Jurkat, Clone E6-1 (cell line): ENCODE measurements around the gene ATP1A2.

Source experiments
- DNase-seq: peaks from one replicate; pipeline ENCODE4 v3.0.0-alpha.2; 2011; ENCODE audit warnings: low read depth, low spot score
- H3K4me3 ChIP-seq: 2 replicates; pipeline ENCODE4 v1.5.1; 2011; ENCODE audit warnings: mild to moderate bottlenecking, low read length, control low read depth, moderate library complexity

Gene ATP1A2

DNA sequence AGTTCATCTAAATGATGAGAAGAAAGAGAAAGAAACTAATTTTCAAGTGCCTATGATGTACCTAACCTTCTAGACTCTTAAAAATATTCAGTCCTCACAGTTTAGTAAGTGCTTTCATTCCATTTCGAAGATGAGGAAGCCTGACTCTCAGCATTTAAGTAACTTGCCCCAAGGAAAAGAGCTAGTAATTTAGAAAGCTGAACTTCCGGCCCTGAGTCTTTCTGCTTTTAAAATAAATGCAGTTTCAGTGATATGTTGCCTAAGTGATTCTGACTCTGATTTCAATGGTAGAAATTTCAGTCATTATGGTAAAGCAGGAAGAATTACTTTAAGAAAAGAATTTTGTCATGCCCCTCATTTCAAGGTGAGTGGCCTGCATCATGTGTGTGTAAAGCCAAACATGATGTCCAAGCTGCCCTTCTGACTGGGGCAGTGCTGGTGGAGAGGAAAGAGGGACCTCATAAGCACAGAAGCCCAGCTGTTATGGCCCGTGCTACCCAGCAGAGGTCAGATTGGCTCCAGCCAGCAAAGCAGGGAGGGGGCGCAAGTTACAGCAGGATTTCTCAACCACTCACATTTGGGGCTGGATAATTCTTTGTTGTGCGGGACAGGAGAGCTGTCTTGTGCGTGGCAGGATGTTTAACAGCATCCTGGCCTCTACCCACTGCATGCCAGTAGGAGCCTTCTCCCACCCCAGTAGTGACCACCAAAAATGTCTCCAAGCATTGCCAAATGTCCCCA, 46.6 kb downstream of the ATP1A2 start:
- H3K4me3 ChIP-seq, result no peak overlapping the region
- DNase-seq, result no peak

DNA sequence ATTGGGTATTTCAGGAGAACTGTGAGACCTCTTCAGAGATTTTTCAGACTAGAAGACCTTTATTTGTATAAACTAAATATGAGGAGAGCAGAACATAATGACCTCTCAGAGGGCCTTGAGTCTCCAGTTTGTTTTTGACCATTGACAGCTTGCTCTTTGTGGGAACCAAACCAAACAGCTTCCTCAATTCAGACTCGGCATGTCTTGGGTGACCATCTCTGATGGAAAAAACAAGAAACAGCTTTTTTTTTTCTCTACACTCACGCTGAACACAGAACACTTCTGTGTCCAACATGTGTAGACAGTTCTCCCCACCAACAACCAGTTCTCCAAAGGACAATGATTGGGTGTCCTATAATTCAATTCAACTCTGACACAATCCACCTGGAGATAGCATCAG, 47.4 kb downstream of the ATP1A2 start:
- DNase-seq, result no peak
- no peak overlapping the region for H3K4me3 ChIP-seq

DNA sequence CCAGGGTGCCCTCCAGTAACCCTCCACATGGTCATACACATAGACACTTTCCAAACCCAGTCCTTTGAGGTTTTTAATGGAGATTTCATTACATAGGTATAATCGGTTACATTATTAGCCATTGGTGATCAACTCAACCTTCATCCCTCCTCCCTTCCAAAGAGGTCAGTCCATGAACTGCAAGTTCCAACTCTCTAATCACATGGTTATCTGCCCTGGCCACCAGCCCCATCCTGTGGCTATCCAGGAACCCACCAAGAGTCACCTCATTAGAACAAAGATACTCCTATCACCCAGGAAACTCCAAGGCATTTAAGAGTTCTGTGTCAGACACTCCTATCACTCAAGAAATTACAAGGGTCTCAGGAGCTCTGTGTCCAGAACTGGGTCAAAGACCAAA, 48.1 kb downstream of the ATP1A2 start:
- DNase-seq, result no peak
- H3K4me3 ChIP-seq, result no peak overlapping the region

DNA sequence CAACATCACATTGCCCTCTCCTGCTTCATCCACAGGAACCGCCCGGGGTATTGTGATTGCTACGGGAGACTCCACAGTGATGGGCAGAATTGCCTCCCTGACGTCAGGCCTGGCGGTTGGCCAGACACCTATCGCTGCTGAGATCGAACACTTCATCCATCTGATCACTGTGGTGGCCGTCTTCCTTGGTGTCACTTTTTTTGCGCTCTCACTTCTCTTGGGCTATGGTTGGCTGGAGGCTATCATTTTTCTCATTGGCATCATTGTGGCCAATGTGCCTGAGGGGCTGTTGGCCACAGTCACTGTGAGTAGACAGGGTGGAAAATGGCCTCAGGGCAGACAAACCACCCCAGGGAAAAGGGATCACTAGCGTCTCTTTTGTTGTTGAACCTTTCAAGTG, 48.6 kb downstream of the ATP1A2 start:
- DNase-seq, result no peak
- H3K4me3 ChIP-seq, result no peak overlapping the region

DNA sequence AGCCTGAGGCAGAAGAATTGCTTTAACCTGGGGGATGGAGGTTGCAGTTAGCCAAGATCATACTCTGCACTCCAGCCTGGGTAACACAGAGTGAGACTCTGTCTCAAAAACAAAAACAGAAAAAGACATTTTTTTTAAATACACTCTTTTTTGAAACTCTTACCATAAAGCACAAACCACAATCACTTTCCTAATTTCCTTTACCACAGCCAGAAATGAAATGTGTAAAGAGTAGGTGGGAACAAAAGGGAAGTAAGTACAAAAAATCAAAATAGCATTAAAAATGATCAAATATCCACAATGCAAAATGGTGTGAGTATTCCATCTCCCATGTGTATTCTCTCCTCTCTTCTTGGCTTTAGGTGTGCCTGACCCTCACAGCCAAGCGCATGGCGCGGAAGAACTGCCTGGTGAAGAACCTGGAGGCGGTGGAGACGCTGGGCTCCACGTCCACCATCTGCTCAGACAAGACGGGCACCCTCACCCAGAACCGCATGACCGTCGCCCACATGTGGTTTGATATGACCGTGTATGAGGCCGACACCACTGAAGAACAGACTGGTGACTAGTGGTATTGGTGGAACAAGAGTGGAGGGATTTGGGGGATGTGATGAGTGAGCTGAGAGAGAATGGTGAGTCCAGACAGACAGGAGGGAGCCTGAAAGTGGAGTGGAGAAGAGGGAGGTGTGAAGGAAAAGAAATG, 50.8 kb downstream of the ATP1A2 start:
- H3K4me3 ChIP-seq, result no peak overlapping the region

DNA sequence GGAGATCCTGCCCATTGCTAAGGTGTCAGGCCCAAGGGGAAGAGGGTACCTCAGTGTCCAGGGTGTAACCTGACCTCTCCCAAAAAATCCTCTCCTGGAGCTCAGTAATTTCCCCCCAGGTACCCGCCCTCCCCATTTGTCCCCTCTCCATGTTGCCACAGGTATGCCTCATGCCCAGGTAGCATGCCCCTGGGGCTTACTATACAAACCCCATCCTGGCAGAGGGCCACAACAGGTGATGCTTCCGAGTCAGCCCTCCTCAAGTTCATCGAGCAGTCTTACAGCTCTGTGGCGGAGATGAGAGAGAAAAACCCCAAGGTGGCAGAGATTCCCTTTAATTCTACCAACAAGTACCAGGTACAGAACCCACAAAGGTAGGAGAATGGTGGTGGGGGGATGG, 51.5 kb downstream of the ATP1A2 start:
- DNase-seq, result no peak
- no peak overlapping the region for H3K4me3 ChIP-seq

More for the DNA sequence above, 50.8 kb downstream of the ATP1A2 start:
- no peak for DNase-seq

DNA sequence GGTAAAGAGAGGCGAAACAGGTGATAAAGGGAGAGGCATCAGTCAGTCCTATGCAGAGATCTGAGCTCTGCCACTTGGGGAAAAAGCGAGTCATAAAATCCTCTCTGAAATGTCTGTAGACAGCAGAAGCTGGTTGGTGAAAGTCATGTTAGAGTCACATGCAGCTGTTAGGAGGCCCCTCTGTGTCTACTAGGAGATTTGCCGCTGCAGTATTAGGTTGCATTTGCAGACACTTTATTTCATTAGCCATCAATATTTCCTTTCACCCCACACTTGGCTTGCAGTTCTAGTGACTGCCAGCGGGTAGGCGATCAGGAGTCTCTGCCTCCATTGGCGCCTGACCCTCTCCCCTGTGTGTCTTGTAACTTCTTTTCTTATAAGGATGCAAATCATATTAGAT, 52.0 kb downstream of the ATP1A2 start:
- DNase-seq, result no peak
- H3K4me3 ChIP-seq, result no peak overlapping the region

DNA sequence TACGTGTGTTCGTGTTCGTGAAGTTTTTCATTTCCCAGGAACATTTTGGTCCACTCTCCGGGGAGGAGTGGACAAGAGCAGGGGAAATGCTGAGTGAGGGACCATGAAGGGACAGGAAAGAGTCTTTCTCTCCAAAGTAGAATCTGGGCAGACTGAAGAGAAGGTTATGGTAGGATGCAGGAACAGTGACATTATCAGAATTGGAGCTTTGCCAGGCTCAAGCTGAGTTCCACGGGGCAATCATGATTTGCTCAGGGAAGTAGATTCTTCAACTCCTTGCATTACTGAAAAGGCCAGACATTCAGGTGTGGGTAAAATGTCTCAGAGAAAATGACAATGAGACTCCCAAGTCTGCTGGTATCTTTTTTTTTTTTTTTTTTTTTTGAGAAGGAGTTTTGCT, 52.5 kb downstream of the ATP1A2 start:
- DNase-seq, result no peak
- H3K4me3 ChIP-seq, result no peak overlapping the region

DNA sequence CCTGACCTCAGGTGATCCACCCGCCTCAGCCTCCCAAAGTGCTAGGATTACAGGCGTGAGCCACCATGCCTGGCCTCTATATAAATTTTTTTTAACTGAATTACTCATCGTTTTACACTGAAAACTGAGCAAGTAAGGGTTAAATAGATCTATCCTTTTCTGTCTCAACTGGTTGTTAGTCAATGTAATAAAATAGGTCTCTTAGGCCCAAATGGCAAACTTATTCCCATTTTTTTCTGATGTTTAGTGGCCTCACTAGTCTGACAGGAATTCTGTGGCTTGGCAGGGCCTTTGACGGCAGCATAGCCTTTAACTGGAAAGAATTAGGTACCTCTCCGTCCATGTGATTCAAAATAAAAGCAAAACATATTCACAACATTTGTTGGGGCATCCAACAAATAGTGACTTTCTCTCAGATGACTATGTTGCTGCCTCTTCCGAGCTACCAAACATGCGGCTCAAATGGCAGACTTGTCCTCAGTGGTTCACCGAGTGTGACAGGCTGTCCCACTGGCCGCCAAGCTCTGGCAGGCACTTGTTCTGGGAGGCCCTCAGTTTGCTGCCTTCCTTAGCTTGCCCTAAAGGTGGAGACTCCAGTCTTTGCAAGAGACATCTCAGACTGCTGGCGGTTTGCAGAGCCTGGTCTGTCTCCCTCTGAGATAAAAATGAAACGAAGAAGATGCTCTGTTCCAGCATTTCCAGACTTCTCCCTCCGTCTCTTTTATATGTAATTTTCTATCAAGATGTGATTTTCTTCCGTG, 53.2 kb downstream of the ATP1A2 start:
- no peak for DNase-seq
- no peak overlapping the region for H3K4me3 ChIP-seq

DNA sequence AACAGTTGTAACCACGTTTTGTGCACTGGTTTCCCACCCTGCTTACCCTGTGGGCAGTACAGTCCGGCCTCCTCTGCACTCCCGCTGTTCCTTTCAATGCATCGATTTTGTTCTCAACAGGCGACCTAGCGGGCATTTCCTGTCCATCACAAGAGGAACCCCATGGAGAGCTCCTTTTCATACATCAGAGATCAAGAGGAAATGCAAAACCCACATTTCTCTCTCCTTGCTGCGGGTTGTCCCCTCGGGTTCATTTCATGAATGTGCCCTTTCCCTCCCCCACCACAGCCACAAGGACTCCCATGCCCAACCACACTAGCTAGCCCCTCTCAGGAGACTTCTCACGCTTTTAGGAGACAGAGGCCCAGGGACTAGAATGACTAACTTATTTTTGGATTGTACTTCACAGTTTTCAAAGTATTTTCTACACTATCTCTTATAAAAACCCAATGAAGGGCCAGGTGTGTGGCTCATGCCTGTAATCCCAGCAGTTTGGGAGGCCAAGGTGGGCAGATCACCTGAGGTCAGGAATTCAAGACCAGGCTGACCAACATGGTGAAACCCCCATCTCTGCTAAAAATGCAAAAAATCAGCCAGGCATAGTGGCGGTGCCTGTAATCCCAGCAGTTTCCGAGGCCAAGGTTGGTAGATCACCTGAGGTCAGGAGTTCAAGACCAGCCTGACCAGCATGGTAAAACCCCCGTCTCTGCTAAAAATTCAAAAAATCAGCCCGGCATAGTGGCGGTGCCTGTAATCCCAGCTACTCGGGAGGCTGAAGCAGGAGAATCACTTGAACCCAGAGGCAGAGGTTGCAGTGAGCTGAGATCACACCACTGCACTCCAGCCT, 54.2 kb downstream of the ATP1A2 start:
- no peak overlapping the region for H3K4me3 ChIP-seq
- no peak for DNase-seq

DNA sequence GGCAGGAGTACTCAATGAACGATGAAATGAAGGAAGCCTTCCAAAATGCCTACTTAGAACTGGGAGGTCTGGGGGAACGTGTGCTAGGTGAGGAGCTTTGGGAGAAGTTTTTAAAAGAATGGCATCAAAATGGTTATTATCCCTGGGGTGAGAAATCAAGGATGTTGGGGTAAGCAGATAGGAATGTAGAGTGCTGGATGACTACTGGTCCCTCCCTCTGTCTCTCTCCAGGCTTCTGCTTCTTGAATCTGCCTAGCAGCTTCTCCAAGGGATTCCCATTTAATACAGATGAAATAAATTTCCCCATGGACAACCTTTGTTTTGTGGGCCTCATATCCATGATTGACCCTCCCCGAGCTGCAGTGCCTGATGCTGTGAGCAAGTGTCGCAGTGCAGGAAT, 55.8 kb downstream of the ATP1A2 start:
- H3K4me3 ChIP-seq, result no peak overlapping the region
- DNase-seq, result no peak

DNA sequence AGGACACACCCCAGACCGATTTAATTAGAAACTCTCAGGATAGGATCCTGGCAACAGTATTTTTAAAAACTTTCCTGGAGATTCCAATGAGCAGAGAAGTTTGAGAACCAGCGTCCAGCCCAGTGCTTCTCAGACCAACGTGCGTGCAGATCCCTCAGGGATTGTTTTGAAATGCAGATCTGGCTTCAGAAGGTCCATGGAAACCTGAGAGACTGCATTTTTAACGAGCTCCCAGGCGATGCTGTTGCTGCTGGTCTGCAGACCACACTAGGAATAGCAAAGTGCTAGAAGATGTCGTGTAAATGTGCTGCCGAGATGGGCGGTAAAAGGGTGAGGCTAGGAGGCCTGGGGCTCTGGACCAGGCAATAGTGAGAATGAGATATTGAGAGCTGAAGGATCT, 56.4 kb downstream of the ATP1A2 start:
- H3K4me3 ChIP-seq, result no peak overlapping the region

DNA sequence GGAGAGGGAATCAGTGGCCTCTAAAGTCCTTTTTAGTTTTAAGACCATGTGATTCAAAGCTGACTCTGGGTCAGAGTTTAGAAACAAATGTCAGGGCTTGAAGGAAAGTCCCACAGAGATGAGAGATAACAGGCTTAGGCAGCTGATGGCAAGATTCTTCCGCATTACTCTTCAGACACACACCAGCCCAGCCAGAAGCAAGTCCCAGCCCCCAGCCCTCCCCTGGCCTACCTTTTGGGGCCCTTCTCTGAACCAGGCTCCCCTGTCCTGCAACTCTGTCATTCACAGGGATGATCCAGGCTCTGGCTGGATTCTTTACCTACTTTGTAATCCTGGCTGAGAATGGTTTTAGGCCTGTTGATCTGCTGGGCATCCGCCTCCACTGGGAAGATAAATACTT, 61.7 kb downstream of the ATP1A2 start:
- no peak overlapping the region for H3K4me3 ChIP-seq
- no peak for DNase-seq

More for the DNA sequence above, 56.4 kb downstream of the ATP1A2 start:
- no peak for DNase-seq

DNA sequence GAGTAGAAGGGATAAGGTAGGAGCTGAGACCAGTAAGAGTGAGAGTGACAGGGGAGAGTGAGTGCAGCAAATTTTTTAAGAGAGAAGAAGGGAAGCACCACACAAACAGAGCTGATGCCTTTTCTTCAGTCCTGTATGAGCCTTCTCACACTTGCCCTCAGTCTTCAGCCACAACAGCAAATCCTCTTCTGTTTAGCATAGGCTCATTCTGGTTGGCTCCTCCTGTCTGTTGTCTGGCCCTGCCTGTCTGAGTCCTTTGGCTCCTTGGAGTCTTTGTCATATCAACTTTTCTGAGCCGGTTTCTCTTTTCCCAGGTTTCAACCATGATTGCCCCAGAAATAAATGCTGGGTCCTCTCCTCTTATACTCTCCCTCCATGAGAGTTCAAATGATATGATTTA, 62.1 kb downstream of the ATP1A2 start:
- no peak for DNase-seq
- no peak overlapping the region for H3K4me3 ChIP-seq

DNA sequence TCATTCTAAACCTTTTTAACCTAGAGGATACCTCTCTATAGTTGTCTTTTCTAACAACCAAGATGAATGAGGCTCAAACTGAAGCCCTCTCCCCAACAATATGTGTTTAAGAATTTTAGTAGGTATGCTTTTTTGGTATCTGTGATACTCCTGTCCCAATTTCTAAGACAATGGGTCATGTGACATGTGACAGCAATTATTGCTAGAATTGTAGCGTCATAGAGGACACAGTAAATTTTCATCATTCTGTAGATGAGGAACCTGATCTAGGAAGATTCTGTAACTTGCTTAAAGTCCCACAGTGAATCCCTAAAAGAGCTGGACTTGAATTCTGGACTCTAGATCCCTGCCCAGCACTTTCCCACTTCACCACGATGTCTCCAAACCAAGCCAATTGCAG, 63.2 kb downstream of the ATP1A2 start:
- DNase-seq, result no peak
- H3K4me3 ChIP-seq, result no peak overlapping the region

DNA sequence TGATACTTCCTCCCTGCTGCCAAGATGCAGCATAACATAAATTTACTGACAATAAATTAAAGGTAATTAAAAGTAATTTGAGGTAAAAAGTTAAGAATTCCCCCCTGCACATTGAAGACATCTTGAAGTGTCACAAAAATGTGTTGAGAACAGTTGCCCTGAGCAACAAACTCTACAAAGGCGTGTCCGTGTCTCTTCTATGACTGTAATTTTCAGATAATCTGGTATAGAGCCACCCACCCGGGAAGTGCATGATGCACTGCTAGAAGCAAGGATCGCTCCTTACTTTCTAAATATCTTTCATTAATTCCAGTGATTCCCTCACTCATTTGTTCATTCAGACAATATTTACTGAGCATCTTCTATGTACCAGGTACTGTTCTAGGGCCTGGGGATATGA, 63.8 kb downstream of the ATP1A2 start:
- H3K4me3 ChIP-seq, result no peak overlapping the region
- no peak for DNase-seq

DNA sequence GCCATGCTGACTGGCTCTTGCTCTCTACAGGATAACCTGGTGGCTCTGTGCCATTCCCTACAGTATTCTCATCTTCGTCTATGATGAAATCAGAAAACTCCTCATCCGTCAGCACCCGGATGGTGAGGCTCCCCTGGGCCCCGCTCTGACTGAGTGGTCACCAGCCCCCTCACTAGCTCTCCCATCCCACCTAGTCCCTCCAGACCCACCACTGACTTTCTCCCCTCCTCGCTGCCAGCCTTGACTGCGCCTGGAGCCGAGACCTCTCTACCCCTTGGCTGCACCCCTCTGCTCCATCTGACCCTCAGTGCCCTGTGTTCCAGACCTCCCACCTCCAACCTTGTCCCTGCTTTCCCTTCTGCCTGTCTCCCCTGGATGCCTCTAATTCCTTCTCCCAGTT, 70.7 kb downstream of the ATP1A2 start:
- no peak overlapping the region for H3K4me3 ChIP-seq
- no peak for DNase-seq

DNA sequence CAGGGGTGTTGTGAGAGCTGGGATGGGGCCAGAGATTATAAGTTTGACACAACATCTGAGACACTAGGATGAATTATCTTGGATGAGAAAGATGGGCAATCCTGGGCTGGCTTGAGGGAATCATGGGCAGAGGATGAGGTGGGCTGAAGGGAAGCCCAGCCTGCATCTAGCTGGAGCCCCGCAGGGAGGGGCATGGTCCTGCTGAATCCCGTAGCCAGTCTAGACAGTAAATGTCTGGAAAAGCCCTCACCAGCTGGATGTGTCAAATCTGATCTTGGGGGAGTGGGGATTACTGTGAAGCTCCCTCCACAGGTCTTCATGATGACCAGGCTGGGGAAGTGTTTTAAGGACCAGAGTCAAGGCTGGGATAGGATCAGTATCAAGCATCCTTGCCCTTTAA, 71.2 kb downstream of the ATP1A2 start:
- DNase-seq, result no peak
- H3K4me3 ChIP-seq, result no peak overlapping the region

DNA sequence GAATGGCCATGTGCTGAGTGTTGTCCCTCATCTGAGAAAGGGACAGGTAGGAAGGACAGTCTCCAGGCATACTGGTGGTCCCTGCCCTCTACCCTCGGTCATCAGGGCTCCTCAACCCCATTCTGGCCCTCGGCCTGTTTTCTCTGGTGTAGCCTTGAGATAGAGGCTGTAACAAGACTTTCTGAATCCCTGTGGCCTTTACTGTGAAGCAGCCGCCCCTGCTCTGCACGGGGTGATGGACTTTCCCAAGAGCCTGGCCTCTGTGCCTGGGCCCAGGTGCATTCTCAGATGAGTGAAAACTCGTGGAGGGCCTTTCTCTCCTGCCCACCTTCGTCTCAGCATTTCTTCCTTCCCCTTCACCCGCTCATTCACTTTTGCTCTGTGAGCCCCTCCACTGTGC, 71.8 kb downstream of the ATP1A2 start:
- H3K4me3 ChIP-seq, result no peak overlapping the region
- DNase-seq, result no peak
